ENCODE results near the gene TYSND1. TPM values are rescaled to one million over a fixed set of nuclear protein-coding genes. Genes with fewer than 3 reads are reported as not detected.

TYSND1 gene
- polyA plus RNA-seq, 2 of the 4 experiments (the other 2 are of a cell fraction), result 10.9 to 20.7 TPM

- FAIRE-seq, result no peak
- peak; percentile 83 to 92 for DNase-seq (ENCODE audit: low read depth in 1 of 2, low spot score in 1 of 2)
- CTCF ChIA-PET, result interaction anchor here (1.3 to 4.8 kb wide), 5 partner anchors 9 to 32 kb away, joined by 4 to 31 read pairs (median 9); partner anchors contain the start of gene TYSND1
- POLR2A ChIA-PET, result interaction anchor here (0.6 kb wide), 1 partner anchor 14 kb away, joined by 5 read pairs; the partner anchor contains the start of gene TYSND1
- ATAC-seq, result peak; percentile 74 to 86
- 1% methylated on average over 23 of the region's 80 CpGs for WGBS (ENCODE audit: missing lambda C conversion rate)
- peak within 1 kb of the TSS; percentile 71 for H3K4me2 ChIP-seq
- H3K4me3 ChIP-seq, result peak within 1 kb of the TSS; percentile 83
- peaks cover 28% of the 10 kb centered on the region for H3K4me1 ChIP-seq
- no peaks in the 10 kb centered on the region for H3K9me3 ChIP-seq
- peak within 1 kb of the TSS; percentile 92 to 94 for H3K27ac ChIP-seq
- TF ChIP-seq HMGXB4 (CRISPR knock-in tag; IDR thresholded peaks at IDR 0.05; ENCODE audit: borderline replicate concordance), result peak; percentile 65; the same call in 1 of the 2 replicates
- no peak for TF ChIP-seq ZC3H11A (IDR thresholded peaks at IDR 0.05)
- TF ChIP-seq TP53 (CRISPR knock-in tag; IDR thresholded peaks at IDR 0.05), result peak; percentile 8; the same call in 1 of the 2 replicates
- TF ChIP-seq E2F6 (IDR thresholded peaks at IDR 0.05; ENCODE audit: borderline replicate concordance, low read depth), result peak; percentile 60
- no peak for TF ChIP-seq HOXB5 (CRISPR knock-in tag; IDR thresholded peaks at IDR 0.05)
- no peak for TF ChIP-seq CBX2 (IDR thresholded peaks at IDR 0.05; ENCODE audit: borderline replicate concordance, low read depth)
- no peak for TF ChIP-seq SREBF2 (IDR thresholded peaks at IDR 0.05)
- TF ChIP-seq HEYL (CRISPR knock-in tag; IDR thresholded peaks at IDR 0.05), result no peak
- 0 out of 2 replicates have a peak, but pooled peaks have one; percentile 27 for TF ChIP-seq TFCP2L1 (CRISPR knock-in tag; IDR thresholded peaks at IDR 0.05)
- TF ChIP-seq FOXS1 (CRISPR knock-in tag; IDR thresholded peaks at IDR 0.05), result no peak
- TF ChIP-seq MAZ (IDR thresholded peaks at IDR 0.05; ENCODE audit: borderline replicate concordance, low read depth, low read length), result no peak
- peak; percentile 77 for TF ChIP-seq PHF8 (IDR thresholded peaks at IDR 0.05; ENCODE audit: borderline replicate concordance, low read depth)
- no peak for TF ChIP-seq ELK1 (IDR thresholded peaks at IDR 0.05; ENCODE audit: low read depth, low read length)
- no peak for TF ChIP-seq CTCF (IDR thresholded peaks at IDR 0.05)
- TF ChIP-seq HES2 (IDR thresholded peaks at IDR 0.05), result no peak
- TF ChIP-seq GATA3 (IDR thresholded peaks at IDR 0.05; ENCODE audit: borderline replicate concordance), result 0 out of 2 replicates have a peak, but pooled peaks have one; percentile 14
- peak; percentile 44; the same call in 1 of the 2 replicates for TF ChIP-seq REST (IDR thresholded peaks at IDR 0.05)
- TF ChIP-seq BHLHE40 (IDR thresholded peaks at IDR 0.05; ENCODE audit: low read depth, low read length), result peak; percentile 49
- no peak for TF ChIP-seq KDM5A (IDR thresholded peaks at IDR 0.05)
- TF ChIP-seq NFE2L2 (conservative IDR thresholded peaks at IDR 0.05; ENCODE audit: low read length), result peak; percentile 83
- TF ChIP-seq PBX3 (IDR thresholded peaks at IDR 0.05), result no peak
- no peak for TF ChIP-seq HOXA7 (CRISPR knock-in tag; IDR thresholded peaks at IDR 0.05)
- peak; percentile 85 for TF ChIP-seq MAX (IDR thresholded peaks at IDR 0.05)
- no peak for TF ChIP-seq ZNF302 (CRISPR knock-in tag; IDR thresholded peaks at IDR 0.05)
- peak; percentile 96 for TF ChIP-seq ESRRA (IDR thresholded peaks at IDR 0.05; ENCODE audit: borderline replicate concordance, low read length)
- no peak for TF ChIP-seq ZSCAN20 (CRISPR knock-in tag; IDR thresholded peaks at IDR 0.05)
Observed at GRCh38 chr10:70132098-70133029, 14.1 kb downstream of the TYSND1 start, which contains the start of gene AIFM2. Gene AIFM2 (minus strand): TSS chr10:70132825. CDS start chr10:70124084, 8,741 bp downstream.

Measured in A549 (cell line).